Coronary artery (tissue), 2 donors: ENCODE measurements around the gene AGT.
"Not testable (repeated sequence)": the region's sequence is repeated elsewhere in the genome, so short reads cannot be mapped to it uniquely, and the experiment has no call there.

Experiments
- DNase-seq: peaks from one replicate; pipeline ENCODE4 v3.0.0-alpha.2; 2017; ENCODE audit warnings: low spot score
- H3K27ac ChIP-seq, 2 donors: fragments of 200-600 bp; sonication (generic); one replicate each; pipeline ENCODE4 v1.5.1; 2016 to 2019
- H3K4me3 ChIP-seq: fragments of 200-600 bp; sonication (generic); 2 replicates; pipeline ENCODE4 v1.5.1; 2016; ENCODE audit warnings: mild to moderate bottlenecking, moderate library complexity
- TF ChIP-seq, protein P1 (sequence below): fragments of 200-600 bp; sonication (generic); IDR thresholded peaks from one replicate; pipeline ENCODE4 v1.5.1; 2019; ENCODE audit warnings: antibody characterized with exemption

Gene AGT

DNA sequence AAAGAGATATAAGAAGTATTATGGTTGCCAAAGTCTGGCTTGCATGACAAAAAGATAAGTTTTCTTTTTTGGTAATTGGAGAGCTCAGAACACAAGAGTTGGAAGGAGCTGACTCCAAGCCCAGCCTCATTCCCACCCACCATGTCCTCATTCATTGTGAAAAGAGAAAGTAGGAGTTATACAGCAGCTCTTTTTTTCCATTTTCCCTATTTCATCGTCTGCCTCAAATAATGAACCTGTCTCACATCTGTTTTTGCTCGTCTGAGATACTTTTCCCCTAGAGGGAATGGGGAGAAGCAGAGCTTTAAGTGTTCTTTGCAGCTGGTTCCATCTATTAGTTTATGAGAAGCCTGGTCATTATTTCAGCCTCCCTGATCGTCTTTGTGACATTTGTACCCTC lies 34.7 kb downstream of the AGT start:
- Histone ChIP-seq H3K4me3 (no peak overlapping the region), H3K27ac (no peak overlapping the region)
- TF ChIP-seq, protein P1, sequence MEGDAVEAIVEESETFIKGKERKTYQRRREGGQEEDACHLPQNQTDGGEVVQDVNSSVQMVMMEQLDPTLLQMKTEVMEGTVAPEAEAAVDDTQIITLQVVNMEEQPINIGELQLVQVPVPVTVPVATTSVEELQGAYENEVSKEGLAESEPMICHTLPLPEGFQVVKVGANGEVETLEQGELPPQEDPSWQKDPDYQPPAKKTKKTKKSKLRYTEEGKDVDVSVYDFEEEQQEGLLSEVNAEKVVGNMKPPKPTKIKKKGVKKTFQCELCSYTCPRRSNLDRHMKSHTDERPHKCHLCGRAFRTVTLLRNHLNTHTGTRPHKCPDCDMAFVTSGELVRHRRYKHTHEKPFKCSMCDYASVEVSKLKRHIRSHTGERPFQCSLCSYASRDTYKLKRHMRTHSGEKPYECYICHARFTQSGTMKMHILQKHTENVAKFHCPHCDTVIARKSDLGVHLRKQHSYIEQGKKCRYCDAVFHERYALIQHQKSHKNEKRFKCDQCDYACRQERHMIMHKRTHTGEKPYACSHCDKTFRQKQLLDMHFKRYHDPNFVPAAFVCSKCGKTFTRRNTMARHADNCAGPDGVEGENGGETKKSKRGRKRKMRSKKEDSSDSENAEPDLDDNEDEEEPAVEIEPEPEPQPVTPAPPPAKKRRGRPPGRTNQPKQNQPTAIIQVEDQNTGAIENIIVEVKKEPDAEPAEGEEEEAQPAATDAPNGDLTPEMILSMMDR, result no peak
- DNase-seq, result no peak

DNA sequence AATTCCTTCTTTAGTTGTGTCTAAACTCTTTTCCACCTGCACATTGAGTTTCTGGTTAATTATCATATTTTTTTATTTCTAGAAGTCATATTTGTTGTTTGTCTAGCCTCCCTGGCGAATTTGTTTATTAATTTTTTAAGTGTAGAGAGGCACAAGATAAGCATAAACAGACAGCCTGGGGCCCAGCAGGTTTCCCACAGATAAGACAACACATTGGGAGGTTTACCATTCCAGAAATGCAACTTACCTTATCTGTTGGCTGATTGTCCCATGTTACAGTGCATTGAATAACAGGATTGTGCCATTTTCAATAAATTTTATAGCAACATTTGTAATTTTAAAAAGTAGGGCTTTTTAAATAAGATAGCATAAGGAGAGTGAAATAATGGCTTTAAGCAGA lies 36.7 kb downstream of the AGT start:
- no peak overlapping the region for H3K4me3 ChIP-seq

GRCh38 chr1:230674581-230674980 lies 39.3 kb downstream of the AGT start:
- DNase-seq, result no peak
- no peak overlapping the region for H3K4me3 ChIP-seq
- no peak overlapping the region for H3K27ac ChIP-seq
- TF ChIP-seq, protein P1, result no peak

More for the DNA sequence above, 36.7 kb downstream of the AGT start:
- TF ChIP-seq, protein P1, result no peak
- H3K27ac ChIP-seq, result no peak overlapping the region
- no peak for DNase-seq

DNA sequence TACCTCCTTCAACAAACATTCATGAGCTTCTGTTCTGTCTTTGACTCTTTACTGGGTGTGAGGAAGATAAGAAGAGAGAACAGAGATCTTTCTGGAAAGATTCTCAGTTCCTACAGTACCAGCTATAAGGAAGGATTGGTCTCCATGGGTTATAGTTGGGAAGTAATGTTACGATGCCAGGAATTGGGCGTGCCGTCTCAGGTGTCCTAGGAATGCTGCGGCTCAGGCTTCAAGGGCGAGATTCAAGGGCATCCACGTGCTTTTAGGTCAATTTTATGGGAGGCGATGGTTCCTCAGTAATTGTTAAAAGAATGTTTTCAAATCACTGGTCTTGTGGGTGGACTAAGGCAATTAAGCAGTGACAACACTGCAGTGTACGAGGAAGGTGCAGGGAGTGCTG lies 44.4 kb downstream of the AGT start:
- Histone ChIP-seq H3K27ac (no peak overlapping the region), H3K4me3 (no peak overlapping the region)
- TF ChIP-seq, protein P1, result no peak
- DNase-seq, result no peak

GRCh38 chr1:230668227-230668626 lies 45.7 kb downstream of the AGT start:
- DNase-seq, result no peak
- TF ChIP-seq, protein P1, result no peak
- H3K27ac ChIP-seq, result no peak overlapping the region

DNA sequence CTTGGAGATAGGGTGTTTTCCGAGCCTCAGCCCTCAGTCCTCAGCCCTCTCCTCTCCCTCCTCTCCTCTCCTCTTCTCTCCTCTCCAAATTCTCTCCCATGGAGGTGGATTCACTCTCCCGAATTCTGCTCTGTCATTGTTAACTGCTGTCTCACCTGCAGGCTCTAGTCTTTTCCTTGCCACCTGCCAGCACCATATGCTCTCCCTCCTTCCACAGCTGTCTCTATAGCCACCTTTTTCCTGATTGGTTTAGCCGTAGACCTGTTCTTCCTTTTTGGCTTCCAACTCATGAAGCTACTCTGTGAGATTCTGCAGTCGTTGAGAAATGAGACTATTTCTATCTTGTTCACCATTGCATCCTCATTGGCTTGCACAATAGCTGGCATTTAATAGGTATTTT lies 51.9 kb downstream of the AGT start:
- no peak overlapping the region for H3K27ac ChIP-seq
- H3K4me3 ChIP-seq, result no peak overlapping the region
- DNase-seq, result no peak
- TF ChIP-seq, protein P1, result no peak

More at GRCh38 chr1:230668227-230668626, 45.7 kb downstream of the AGT start:
- no peak overlapping the region for H3K4me3 ChIP-seq

- Histone ChIP-seq H3K27ac (no peak overlapping the region), H3K4me3 (no peak overlapping the region)
- TF ChIP-seq, protein P1, result no peak
- DNase-seq, result no peak
These were observed 55.2 kb downstream of the AGT start for GRCh38 chr1:230658691-230659090.

DNA sequence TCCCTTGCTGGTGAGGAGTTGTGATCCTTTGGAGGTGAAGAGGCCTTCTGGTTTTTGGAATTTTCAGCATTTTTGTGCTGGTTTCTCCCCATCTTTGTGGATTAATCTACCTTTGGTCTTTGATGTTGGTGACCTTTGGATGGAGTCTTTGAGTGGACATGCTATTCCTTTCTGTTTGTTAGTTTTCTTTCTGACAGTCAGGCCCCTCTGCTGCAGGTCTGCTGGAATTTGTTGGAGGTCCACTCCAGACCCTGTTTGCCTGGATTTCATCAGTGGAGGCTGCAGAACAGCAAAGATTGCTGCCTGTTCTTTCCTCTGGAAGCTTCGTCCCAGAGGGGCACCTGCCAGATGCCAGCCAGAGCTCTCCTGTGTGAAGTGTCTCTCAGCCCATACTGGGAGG lies 55.8 kb downstream of the AGT start:
- H3K27ac ChIP-seq, H3K4me3 ChIP-seq, DNase-seq: not testable (repeated sequence)

DNA sequence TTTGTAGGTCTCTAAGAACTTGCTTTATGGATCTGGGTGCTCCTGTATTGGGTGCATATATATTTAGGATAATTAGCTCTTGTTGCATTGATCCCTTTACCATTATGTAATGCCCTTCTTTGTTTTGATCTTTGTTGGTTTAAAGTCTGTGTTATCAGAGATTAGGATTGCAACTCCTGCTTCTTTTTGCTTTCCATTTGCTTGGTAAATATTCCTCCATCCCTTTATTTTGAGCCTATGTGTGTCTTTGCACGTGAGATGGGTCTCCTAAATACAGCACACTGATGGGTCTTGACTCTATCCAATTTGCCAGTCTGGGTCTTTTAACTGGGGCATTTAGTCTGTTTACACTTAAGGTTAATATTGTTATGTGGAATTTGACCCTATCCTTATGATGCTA lies 57.2 kb downstream of the AGT start:
- H3K4me3 ChIP-seq, H3K27ac ChIP-seq, DNase-seq: not testable (repeated sequence)
